ENCODE results near the gene MCCD1.
"Not testable (repeated sequence)": the region's sequence is repeated elsewhere in the genome, so short reads cannot be mapped to it uniquely, and the experiment has no call there.

MCCD1 gene

DNA sequence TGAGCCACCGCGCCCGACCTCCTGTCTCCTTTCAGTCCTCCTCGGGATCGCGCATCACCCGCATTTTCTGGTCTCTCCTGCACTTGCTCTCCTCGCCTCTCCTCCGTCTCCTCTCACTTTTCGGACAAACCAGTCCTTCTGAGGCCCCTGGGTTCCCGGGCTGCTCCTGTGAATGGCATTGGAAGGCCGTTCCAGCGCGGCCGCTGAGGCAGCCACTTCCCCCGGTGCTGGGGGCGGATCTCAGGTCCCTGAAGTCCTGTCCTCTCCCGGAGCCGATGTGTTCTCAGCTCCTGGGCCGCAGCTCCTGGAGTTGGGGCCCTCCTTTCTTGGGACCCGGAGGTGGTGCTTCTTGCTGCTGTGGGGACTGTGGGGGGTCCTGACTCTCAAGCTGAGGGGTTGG lies 30.0 kb upstream of the MCCD1 start:
- no peak for FAIRE-seq
- DNase-seq (ENCODE audit: insufficient read length, low spot score) = no peak
- TF ChIP-seq, protein P1, sequence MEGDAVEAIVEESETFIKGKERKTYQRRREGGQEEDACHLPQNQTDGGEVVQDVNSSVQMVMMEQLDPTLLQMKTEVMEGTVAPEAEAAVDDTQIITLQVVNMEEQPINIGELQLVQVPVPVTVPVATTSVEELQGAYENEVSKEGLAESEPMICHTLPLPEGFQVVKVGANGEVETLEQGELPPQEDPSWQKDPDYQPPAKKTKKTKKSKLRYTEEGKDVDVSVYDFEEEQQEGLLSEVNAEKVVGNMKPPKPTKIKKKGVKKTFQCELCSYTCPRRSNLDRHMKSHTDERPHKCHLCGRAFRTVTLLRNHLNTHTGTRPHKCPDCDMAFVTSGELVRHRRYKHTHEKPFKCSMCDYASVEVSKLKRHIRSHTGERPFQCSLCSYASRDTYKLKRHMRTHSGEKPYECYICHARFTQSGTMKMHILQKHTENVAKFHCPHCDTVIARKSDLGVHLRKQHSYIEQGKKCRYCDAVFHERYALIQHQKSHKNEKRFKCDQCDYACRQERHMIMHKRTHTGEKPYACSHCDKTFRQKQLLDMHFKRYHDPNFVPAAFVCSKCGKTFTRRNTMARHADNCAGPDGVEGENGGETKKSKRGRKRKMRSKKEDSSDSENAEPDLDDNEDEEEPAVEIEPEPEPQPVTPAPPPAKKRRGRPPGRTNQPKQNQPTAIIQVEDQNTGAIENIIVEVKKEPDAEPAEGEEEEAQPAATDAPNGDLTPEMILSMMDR (IDR thresholded peaks at IDR 0.05; ENCODE audit: insufficient read depth, missing control alignments) = no peak

DNA sequence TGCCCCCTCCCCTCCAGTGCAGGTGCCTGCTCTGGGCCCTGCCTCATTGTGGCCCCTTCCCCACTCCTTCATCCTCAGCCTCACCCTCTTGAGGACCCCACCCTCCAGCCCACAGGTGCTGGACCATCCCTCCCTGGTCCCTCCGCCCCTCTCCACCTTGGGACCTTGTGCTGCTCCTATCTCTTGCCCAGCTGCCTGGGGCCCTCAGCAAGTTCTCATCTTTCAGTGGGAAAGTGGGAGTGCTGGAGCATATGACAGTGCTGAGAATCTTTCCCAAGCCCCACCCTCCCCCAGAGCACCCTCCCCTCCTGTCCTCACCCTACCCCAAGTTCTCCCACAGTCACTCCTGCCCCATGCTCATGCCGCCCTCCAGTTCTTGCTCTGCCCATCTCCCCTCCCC lies 29.1 kb upstream of the MCCD1 start:
- not testable (repeated sequence) for FAIRE-seq

DNA sequence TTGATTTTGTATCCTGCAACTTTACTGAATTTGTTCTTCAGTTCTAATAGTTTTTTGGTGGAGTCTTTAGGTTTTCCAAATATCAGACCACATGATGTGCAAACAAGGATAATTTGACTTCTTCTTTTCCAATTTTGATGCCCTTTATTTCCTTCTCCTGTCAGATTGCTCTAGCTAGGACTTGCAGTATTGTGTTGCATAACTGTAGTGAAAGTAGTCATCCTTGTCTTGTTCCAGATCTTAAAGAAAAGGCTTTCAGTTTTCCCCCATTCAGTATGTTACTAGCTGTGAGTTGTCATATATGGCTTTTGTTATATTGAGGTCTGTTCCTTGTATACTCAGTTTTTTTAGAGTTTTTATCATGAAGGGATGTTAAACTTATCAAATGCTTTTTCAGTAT lies 26.2 kb upstream of the MCCD1 start:
- DNase-seq (ENCODE audit: insufficient read length, low spot score) (no peak), FAIRE-seq (no peak)
- TF ChIP-seq, protein P1 (IDR thresholded peaks at IDR 0.05; ENCODE audit: insufficient read depth, missing control alignments) = no peak

More for the DNA sequence above, 29.1 kb upstream of the MCCD1 start:
- DNase-seq (ENCODE audit: insufficient read length, low spot score) = not testable (repeated sequence)

GRCh38 chr6:31509036-31509435 lies 19.7 kb upstream of the MCCD1 start:
- FAIRE-seq; DNase-seq (ENCODE audit: insufficient read length, low spot score): not testable (repeated sequence)

DNA sequence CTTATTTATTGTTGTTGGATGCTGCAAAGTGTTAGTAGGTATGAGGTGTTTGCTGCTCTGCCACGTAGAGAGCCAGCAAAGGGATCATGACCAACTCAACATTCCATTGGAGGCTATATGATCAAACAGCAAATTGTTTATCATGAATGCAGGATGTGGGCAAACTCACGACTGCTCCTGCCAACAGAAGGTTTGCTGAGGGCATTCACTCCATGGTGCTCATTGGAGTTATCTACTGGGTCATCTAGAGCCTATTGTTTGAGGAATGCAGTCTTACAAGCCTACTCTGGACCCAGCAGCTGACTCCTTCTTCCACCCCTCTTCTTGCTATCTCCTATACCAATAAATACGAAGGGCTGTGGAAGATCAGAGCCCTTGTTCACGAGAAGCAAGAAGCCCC lies 18.8 kb upstream of the MCCD1 start:
- DNase-seq (ENCODE audit: insufficient read length, low spot score) (no peak), FAIRE-seq (no peak)
- TF ChIP-seq, protein P1 (IDR thresholded peaks at IDR 0.05; ENCODE audit: insufficient read depth, missing control alignments) = no peak

GRCh38 chr6:31513456-31514165 lies 15.2 kb upstream of the MCCD1 start:
- DNase-seq (ENCODE audit: insufficient read length, low spot score) = no peak
- no peak for FAIRE-seq
- TF ChIP-seq, protein P1 (IDR thresholded peaks at IDR 0.05; ENCODE audit: insufficient read depth, missing control alignments) = no peak

GRCh38 chr6:31521835-31522234 lies 6.9 kb upstream of the MCCD1 start:
- no peak for DNase-seq (ENCODE audit: insufficient read length, low spot score)
- TF ChIP-seq, protein P1 (IDR thresholded peaks at IDR 0.05; ENCODE audit: insufficient read depth, missing control alignments) = no peak
- no peak for FAIRE-seq

GRCh38 chr6:31525553-31525931 lies 3.2 kb upstream of the MCCD1 start:
- DNase-seq (ENCODE audit: insufficient read length, low spot score) (no peak), FAIRE-seq (no peak)
- TF ChIP-seq, protein P1 (IDR thresholded peaks at IDR 0.05; ENCODE audit: insufficient read depth, missing control alignments) = no peak

All from D721Med (cell line).